Natural killer cell treated with Interleukin-12 subunit alpha and Interleukin-12 subunit beta and Interleukin-15 and Interleukin-18, amount 100 ng/mL, for 72 hours (primary cell): ENCODE results near the gene OR5AU1. TPM values are rescaled to one million over a fixed set of nuclear protein-coding genes. Genes with fewer than 3 reads are reported as not detected.

ENCODE experiments used
- ATAC-seq, 2 donors: fragments of 150-1000 bp; cut with Tn5 transposase in 1 of 2; sonication (Bioruptor Pico), chemical (Tn5 transposase) in 1 of 2; 2 replicates each; pipeline ENCODE4 v1.10.0; 2021
- DNase-seq: peaks from one replicate; pipeline ENCODE4 v3.0.0; 2022; ENCODE audit warnings: low spot score
- H3K27ac Mint-ChIP-seq, 2 donors: 1 replicate in 1 of 2; 2 replicates in 1 of 2; pipeline ENCODE4 v1.8.0; 2022; ENCODE audit warnings: mixed read lengths in 2 of 2, mild to moderate bottlenecking in 1 of 2, moderate library complexity in 1 of 2
- H3K27me3 Mint-ChIP-seq, 2 donors: 1 replicate in 1 of 2; 2 replicates in 1 of 2; pipeline ENCODE4 v1.8.0; 2022; ENCODE audit warnings: mixed read lengths in 2 of 2
- H3K36me3 Mint-ChIP-seq: one replicate; pipeline ENCODE4 v1.8.0; 2022; ENCODE audit warnings: mixed read lengths
- H3K4me1 Mint-ChIP-seq, 2 donors: 1 replicate in 1 of 2; 2 replicates in 1 of 2; pipeline ENCODE4 v1.8.0; 2022; ENCODE audit warnings: low read depth in 2 of 2, mixed read lengths in 2 of 2, mild to moderate bottlenecking in 1 of 2
- H3K4me3 Mint-ChIP-seq: one replicate; pipeline ENCODE4 v1.8.0; 2022; ENCODE audit warnings: mixed read lengths
- H3K9me3 Mint-ChIP-seq: 2 replicates; pipeline ENCODE4 v1.8.0; 2022; ENCODE audit warnings: mixed read lengths
- total RNA-seq, 2 donors: library from RNA; stranded (reverse); gene quantifications; one replicate each; pipeline ENCODE4 v1.2.3, GENCODE V29; 2022

Gene OR5AU1
- total RNA-seq, 2 donors from 2014 or later = not detected

- Mint-ChIP-seq H3K4me3 (no peak overlapping the region), H3K27me3 (peaks cover 0 to 3% of the 10 kb centered on the region in 2 donors), H3K27ac (no peak overlapping the region), H3K9me3 (no peaks in the 10 kb centered on the region), H3K4me1 (peaks cover 9 to 17% of the 10 kb centered on the region in 2 donors), H3K36me3 (no peaks in the 10 kb centered on the region)
- ATAC-seq (no peak), DNase-seq (no peak)
Observed at GRCh38 chr14:21108791-21109190, 47.1 kb downstream of the OR5AU1 start.

GRCh38 chr14:21107283-21107800 lies 48.5 kb downstream of the OR5AU1 start:
- ATAC-seq = no peak
- H3K9me3 Mint-ChIP-seq = no peaks in the 10 kb centered on the region
- H3K4me1 Mint-ChIP-seq = peaks cover 17 to 29% of the 10 kb centered on the region in 2 donors
- DNase-seq = no peak
- no peak overlapping the region for H3K27ac Mint-ChIP-seq
- no peaks in the 10 kb centered on the region for H3K36me3 Mint-ChIP-seq
- no peak overlapping the region for H3K4me3 Mint-ChIP-seq
- peaks cover 0 to 3% of the 10 kb centered on the region in 2 donors for H3K27me3 Mint-ChIP-seq

- no peaks in the 10 kb centered on the region for H3K9me3 Mint-ChIP-seq
- peaks cover 0 to 6% of the 10 kb centered on the region in 2 donors for H3K27me3 Mint-ChIP-seq
- DNase-seq = peak; percentile 83
- no peak overlapping the region for H3K4me3 Mint-ChIP-seq
- H3K4me1 Mint-ChIP-seq = peaks cover 22 to 36% of the 10 kb centered on the region in 2 donors
- H3K27ac Mint-ChIP-seq = peak overlapping the region in 1 of 2 donors; percentile 17
- ATAC-seq = no peak
- no peaks in the 10 kb centered on the region for H3K36me3 Mint-ChIP-seq
Observed at GRCh38 chr14:21106498-21107282, 49.2 kb downstream of the OR5AU1 start.

- peaks cover 0 to 6% of the 10 kb centered on the region in 2 donors for H3K27me3 Mint-ChIP-seq
- no peak overlapping the region for H3K27ac Mint-ChIP-seq
- H3K4me1 Mint-ChIP-seq = peaks cover 22 to 36% of the 10 kb centered on the region in 2 donors
- ATAC-seq = no peak
- no peaks in the 10 kb centered on the region for H3K36me3 Mint-ChIP-seq
- no peaks in the 10 kb centered on the region for H3K9me3 Mint-ChIP-seq
- no peak for DNase-seq
- no peak overlapping the region for H3K4me3 Mint-ChIP-seq
Observed at GRCh38 chr14:21106176-21106497, 49.7 kb downstream of the OR5AU1 start.

GRCh38 chr14:21105095-21105494 lies 50.8 kb downstream of the OR5AU1 start:
- peak overlapping the region; percentile 92 for H3K4me3 Mint-ChIP-seq
- H3K27me3 Mint-ChIP-seq = peaks cover 0 to 5% of the 10 kb centered on the region in 2 donors
- H3K9me3 Mint-ChIP-seq = no peaks in the 10 kb centered on the region
- DNase-seq = no peak
- peaks cover 22 to 42% of the 10 kb centered on the region in 2 donors for H3K4me1 Mint-ChIP-seq
- no peaks in the 10 kb centered on the region for H3K36me3 Mint-ChIP-seq
- peak overlapping the region; percentile 81 to 84 for H3K27ac Mint-ChIP-seq
- ATAC-seq = no peak

Other genes starting within 250 kb of the OR5AU1 start
- gene RNASE2, start 200.6 kb downstream of the OR5AU1 start, total RNA-seq = not detected
- 100 to 1,000 TPM in 1 of 2 donors, 10 to 100 TPM in 1; 70.5 to 101 TPM for gene METTL17, start 166.1 kb downstream of the OR5AU1 start, total RNA-seq
- gene SLC39A2, start 156.8 kb downstream of the OR5AU1 start, total RNA-seq = under 1 TPM in 1 of 2 donors, not detected in 1; 0.53 TPM
- 1 to 10 TPM; 1.9 to 3.1 TPM for gene NDRG2, start 131.0 kb downstream of the OR5AU1 start, total RNA-seq
- gene TPPP2, start 125.8 kb downstream of the OR5AU1 start, total RNA-seq = not detected
- gene RNASE13, start 121.3 kb downstream of the OR5AU1 start, total RNA-seq = not detected
- gene RNASE7, start 113.7 kb downstream of the OR5AU1 start, total RNA-seq = not detected
- gene RNASE8, start 98.2 kb downstream of the OR5AU1 start, total RNA-seq = not detected
- under 1 TPM; 0.36 to 0.75 TPM for gene ARHGEF40, start 85.8 kb downstream of the OR5AU1 start, total RNA-seq
- gene ZNF219, start 57.4 kb downstream of the OR5AU1 start, total RNA-seq = 1 to 10 TPM; 4.5 to 9.5 TPM
- gene TMEM253, start 55.0 kb downstream of the OR5AU1 start, total RNA-seq = not detected
- 100 to 1,000 TPM; 834 to 917 TPM for gene HNRNPC, start 113.4 kb upstream of the OR5AU1 start, total RNA-seq
- under 1 TPM in 1 of 2 donors, not detected in 1; 0.17 TPM for gene RPGRIP1, start 124.0 kb upstream of the OR5AU1 start, total RNA-seq
- 100 to 1,000 TPM; 105 to 132 TPM for gene SUPT16H, start 228.0 kb upstream of the OR5AU1 start, total RNA-seq